PFSK-1 (cell line): Measurements from ENCODE around the gene TMED4.

Experiments
- FOXP2 ChIP-seq: optimal IDR thresholded peaks from 2 replicates; pipeline ENCODE3; 2011; ENCODE audit warnings: borderline replicate concordance, control low read depth, inconsistent platforms; ENCODE audit not compliant: insufficient read depth; ENCODE audit errors: extremely low read length, extremely low read depth
- POLR2AphosphoS5 ChIP-seq: IDR thresholded peaks from 2 replicates; pipeline ENCODE4 v1.6.1; 2012; ENCODE audit warnings: low read depth, mild to moderate bottlenecking, control low read depth, low read length, moderate library complexity
- SIN3A ChIP-seq: IDR thresholded peaks from 2 replicates; pipeline ENCODE4 v1.6.1; 2012; ENCODE audit warnings: mild to moderate bottlenecking, low read length, moderate library complexity, borderline replicate concordance; ENCODE audit not compliant: insufficient read depth
- TAF1 ChIP-seq: IDR thresholded peaks from 2 replicates; pipeline ENCODE4 v1.6.1; 2012; ENCODE audit warnings: low read length, control low read depth, borderline replicate concordance; ENCODE audit not compliant: insufficient read depth
- TF ChIP-seq, protein P1 (sequence below), 2 experiments: IDR thresholded peaks; 2 replicates each; pipeline versions ENCODE4 v1.6.1 to v1.8.0; 2011 to 2012; ENCODE audit warnings: low read depth in 2 of 2, low read length in 2 of 2, control low read depth in 1 of 2, inconsistent platforms in 1 of 2, mild to moderate bottlenecking in 1 of 2, moderate library complexity in 1 of 2; ENCODE audit not compliant: insufficient read depth in 1 of 2

- TF ChIP-seq POLR2AphosphoS5 (no peak), SIN3A (no peak), TAF1 (no peak), FOXP2 (no peak)
- TF ChIP-seq, protein P1, sequence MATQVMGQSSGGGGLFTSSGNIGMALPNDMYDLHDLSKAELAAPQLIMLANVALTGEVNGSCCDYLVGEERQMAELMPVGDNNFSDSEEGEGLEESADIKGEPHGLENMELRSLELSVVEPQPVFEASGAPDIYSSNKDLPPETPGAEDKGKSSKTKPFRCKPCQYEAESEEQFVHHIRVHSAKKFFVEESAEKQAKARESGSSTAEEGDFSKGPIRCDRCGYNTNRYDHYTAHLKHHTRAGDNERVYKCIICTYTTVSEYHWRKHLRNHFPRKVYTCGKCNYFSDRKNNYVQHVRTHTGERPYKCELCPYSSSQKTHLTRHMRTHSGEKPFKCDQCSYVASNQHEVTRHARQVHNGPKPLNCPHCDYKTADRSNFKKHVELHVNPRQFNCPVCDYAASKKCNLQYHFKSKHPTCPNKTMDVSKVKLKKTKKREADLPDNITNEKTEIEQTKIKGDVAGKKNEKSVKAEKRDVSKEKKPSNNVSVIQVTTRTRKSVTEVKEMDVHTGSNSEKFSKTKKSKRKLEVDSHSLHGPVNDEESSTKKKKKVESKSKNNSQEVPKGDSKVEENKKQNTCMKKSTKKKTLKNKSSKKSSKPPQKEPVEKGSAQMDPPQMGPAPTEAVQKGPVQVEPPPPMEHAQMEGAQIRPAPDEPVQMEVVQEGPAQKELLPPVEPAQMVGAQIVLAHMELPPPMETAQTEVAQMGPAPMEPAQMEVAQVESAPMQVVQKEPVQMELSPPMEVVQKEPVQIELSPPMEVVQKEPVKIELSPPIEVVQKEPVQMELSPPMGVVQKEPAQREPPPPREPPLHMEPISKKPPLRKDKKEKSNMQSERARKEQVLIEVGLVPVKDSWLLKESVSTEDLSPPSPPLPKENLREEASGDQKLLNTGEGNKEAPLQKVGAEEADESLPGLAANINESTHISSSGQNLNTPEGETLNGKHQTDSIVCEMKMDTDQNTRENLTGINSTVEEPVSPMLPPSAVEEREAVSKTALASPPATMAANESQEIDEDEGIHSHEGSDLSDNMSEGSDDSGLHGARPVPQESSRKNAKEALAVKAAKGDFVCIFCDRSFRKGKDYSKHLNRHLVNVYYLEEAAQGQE (IDR thresholded peaks at IDR 0.05; ENCODE audit: insufficient read depth in 1 of 2, low read depth in 2 of 2, low read length in 2 of 2) = no peak
Observed at GRCh38 chr7:44535348-44536064, 46.5 kb downstream of the TMED4 start.
